HG03558 (cell line): ENCODE data around the gene RFX8.

ENCODE experiments used
- ATAC-seq: cut with Tn5 transposase; IDR thresholded peaks from one replicate; pipeline ENCODE4 v1.9.1; 2021; ENCODE audit warnings: moderate number of reproducible peaks; ENCODE audit not compliant: unreplicated experiment; ENCODE audit errors: extremely low read depth

RFX8 gene

GRCh38 chr2:101395545-101396315 is 79.2 kb downstream of the RFX8 start:
- ATAC-seq = no peak

GRCh38 chr2:101388232-101388631 is 86.7 kb downstream of the RFX8 start:
- ATAC-seq = no peak

- no peak for ATAC-seq
Observed at GRCh38 chr2:101387151-101387834, 87.6 kb downstream of the RFX8 start, which contains the start of gene CREG2. Gene CREG2, minus strand, starts transcription at chr2:101387503. Its CDS starts 46 bp downstream, at chr2:101387457.

- ATAC-seq = no peak
Observed at GRCh38 chr2:101386599-101387150, 88.2 kb downstream of the RFX8 start.

- no peak for ATAC-seq
Observed at GRCh38 chr2:101383016-101383541, 91.8 kb downstream of the RFX8 start.

- ATAC-seq = no peak
Observed at GRCh38 chr2:101382442-101382841, 92.5 kb downstream of the RFX8 start.

GRCh38 chr2:101380376-101380775 is 94.5 kb downstream of the RFX8 start:
- ATAC-seq = no peak

- ATAC-seq = no peak
Observed at GRCh38 chr2:101379091-101379490, 95.8 kb downstream of the RFX8 start.

GRCh38 chr2:101375653-101376052 is 99.3 kb downstream of the RFX8 start:
- no peak for ATAC-seq

- no peak for ATAC-seq
Observed at GRCh38 chr2:101374821-101375561, 99.9 kb downstream of the RFX8 start.

- ATAC-seq = no peak
Observed at GRCh38 chr2:101372792-101373191, 102.1 kb downstream of the RFX8 start.

- ATAC-seq = no peak
Observed at GRCh38 chr2:101371636-101372035, 103.3 kb downstream of the RFX8 start.

- ATAC-seq = no peak
Observed at GRCh38 chr2:101369100-101369499, 105.8 kb downstream of the RFX8 start.

GRCh38 chr2:101368376-101368775 is 106.5 kb downstream of the RFX8 start:
- ATAC-seq = no peak

- ATAC-seq = no peak
Observed at GRCh38 chr2:101367508-101367907, 107.4 kb downstream of the RFX8 start.

GRCh38 chr2:101364878-101365277 is 110.0 kb downstream of the RFX8 start:
- no peak for ATAC-seq

GRCh38 chr2:101362777-101363176 is 112.1 kb downstream of the RFX8 start:
- no peak for ATAC-seq

- no peak for ATAC-seq
Observed at GRCh38 chr2:101362316-101362715, 112.6 kb downstream of the RFX8 start.

GRCh38 chr2:101361522-101361921 is 113.4 kb downstream of the RFX8 start:
- ATAC-seq = no peak

GRCh38 chr2:101361121-101361520 is 113.8 kb downstream of the RFX8 start:
- no peak for ATAC-seq
